GM23338 (cell line): ENCODE data around the gene GNAT1. TPM values are rescaled to one million over a fixed set of nuclear protein-coding genes. Genes with fewer than 3 reads are reported as not detected.

Source experiments
- ATAC-seq: fragments of 200-7000 bp; cut with Tn5 transposase; 3 replicates; pipeline ENCODE4 v1.9.1; 2020
- DNase-seq: peaks from one replicate; pipeline ENCODE4 v3.0.0-alpha.2; 2015; ENCODE audit warnings: low spot score
- H2AFZ ChIP-seq: fragments of 200-600 bp; sonication (generic); 2 replicates; pipeline ENCODE4 v1.8.0; 2016; ENCODE audit warnings: antibody characterized with exemption, mild to moderate bottlenecking, moderate library complexity
- H3F3A ChIP-seq: fragments of 200-600 bp; sonication (generic); replicated peaks from 2 replicates; pipeline ENCODE4 v1.8.0; 2017; ENCODE audit warnings: antibody characterized with exemption, mixed run types, low read depth
- H3K27ac ChIP-seq: fragments of 200-600 bp; sonication (generic); 2 replicates; pipeline ENCODE4 v1.6.1; 2016; ENCODE audit warnings: low read depth
- H3K27me3 ChIP-seq: fragments of 200-600 bp; sonication (generic); 2 replicates; pipeline ENCODE4 v1.8.0; 2016; ENCODE audit warnings: mild to moderate bottlenecking, mixed run types, moderate library complexity; ENCODE audit not compliant: insufficient read depth
- H3K36me3 ChIP-seq: fragments of 200-600 bp; sonication (generic); 2 replicates; pipeline ENCODE4 v1.8.0; 2016; ENCODE audit warnings: mild to moderate bottlenecking; ENCODE audit not compliant: insufficient read depth
- H3K4me1 ChIP-seq: fragments of 200-600 bp; sonication (generic); 2 replicates; pipeline ENCODE4 v1.8.0; 2016; ENCODE audit warnings: mild to moderate bottlenecking, moderate library complexity; ENCODE audit not compliant: insufficient read depth
- H3K4me2 ChIP-seq: fragments of 200-600 bp; sonication (generic); 2 replicates; pipeline ENCODE4 v1.7.1; 2017; ENCODE audit warnings: mixed run types
- H3K4me3 ChIP-seq: fragments of 200-600 bp; sonication (generic); 2 replicates; pipeline ENCODE4 v1.6.1; 2016; ENCODE audit warnings: mixed run types
- H3K79me2 ChIP-seq: fragments of 200-600 bp; sonication (generic); replicated peaks from 2 replicates; pipeline ENCODE4 v1.8.0; 2017; ENCODE audit warnings: mild to moderate bottlenecking; ENCODE audit not compliant: insufficient read depth
- H3K9me2 ChIP-seq: fragments of 200-600 bp; sonication (generic); 2 replicates; pipeline ENCODE4 v1.8.0; 2017; ENCODE audit not compliant: insufficient read depth
- H4K20me1 ChIP-seq: fragments of 200-600 bp; sonication (generic); replicated peaks from 2 replicates; pipeline ENCODE4 v1.8.0; 2017; ENCODE audit warnings: mild to moderate bottlenecking; ENCODE audit not compliant: insufficient read depth
- H3K27ac Mint-ChIP-seq: 2 replicates; pipeline ENCODE4 v1.8.0; 2020; ENCODE audit warnings: inconsistent platforms, mild to moderate bottlenecking, moderate library complexity, mixed read lengths
- H3K27me3 Mint-ChIP-seq: 3 replicates; pipeline ENCODE4 v1.8.0; 2022; ENCODE audit warnings: low read depth, mild to moderate bottlenecking, moderate library complexity, mixed read lengths, inconsistent platforms; ENCODE audit not compliant: insufficient read depth, poor library complexity
- H3K36me3 Mint-ChIP-seq: 3 replicates; pipeline ENCODE4 v1.8.0; 2021; ENCODE audit warnings: low read depth, mild to moderate bottlenecking, inconsistent platforms, moderate library complexity, mixed read lengths
- H3K4me1 Mint-ChIP-seq: 3 replicates; pipeline ENCODE4 v1.8.0; 2020; ENCODE audit warnings: mild to moderate bottlenecking, inconsistent platforms, mixed read lengths
- H3K4me3 Mint-ChIP-seq: 3 replicates; pipeline ENCODE4 v1.8.0; 2021; ENCODE audit warnings: moderate library complexity, mild to moderate bottlenecking, inconsistent platforms, mixed read lengths
- H3K9me3 Mint-ChIP-seq: 3 replicates; pipeline ENCODE4 v1.8.0; 2020; ENCODE audit warnings: moderate library complexity, mild to moderate bottlenecking, inconsistent platforms, mixed read lengths
- JUNB ChIP-seq: IDR thresholded peaks from one replicate; pipeline ENCODE4 v1.6.1; 2016; ENCODE audit warnings: antibody characterized with exemption; ENCODE audit not compliant: unreplicated experiment
- NANOG ChIP-seq: IDR thresholded peaks from 2 replicates; pipeline ENCODE4 v1.6.1; 2016; ENCODE audit warnings: antibody characterized with exemption, borderline replicate concordance
- ZNF114 ChIP-seq: fragments of 250-450 bp; sonication (Bioruptor Pico); IDR thresholded peaks from 2 replicates; pipeline ENCODE4 v1.5.0; 2020; ENCODE audit warnings: mild to moderate bottlenecking, moderate library complexity
- polyA plus RNA-seq: library from polyadenylated mRNA; unstranded; fragments of >200 nt; fragmentation: Nextera tagmentation; extraction: Ambion mirVana; gene quantifications from 2 replicates; pipeline ENCODE4 v1.2.1, GENCODE V29; 2016
- total RNA-seq: library from RNA; depleted of rRNA; stranded (reverse); fragments of >200 nt; shearing (Covaris generic); gene quantifications from 2 replicates; pipeline ENCODE4 v1.2.3, GENCODE V29; 2014
- TF ChIP-seq, protein P1 (sequence below): IDR thresholded peaks from one replicate; pipeline ENCODE4 v1.6.1; 2018; ENCODE audit warnings: antibody characterized with exemption; ENCODE audit not compliant: unreplicated experiment
- TF ChIP-seq, protein P2 (sequence below): fragments of 250-450 bp; sonication (Bioruptor Pico); IDR thresholded peaks from 2 replicates; pipeline ENCODE4 v1.5.0; 2020; ENCODE audit warnings: mild to moderate bottlenecking, moderate library complexity
- TF ChIP-seq, protein P3 (sequence below), 2 experiments: fragments of 200-600 bp in 1 of 2; sonication (generic) in 1 of 2; conservative IDR thresholded peaks; 2 replicates each; pipeline versions ENCODE4 v1.5.1 to v1.6.1; 2016 to 2017; ENCODE audit warnings: antibody characterized with exemption in 2 of 2, low read depth in 2 of 2, mild to moderate bottlenecking in 2 of 2, moderate library complexity in 1 of 2

Gene GNAT1
- total and polyA plus RNA-seq, 2 experiments from 2014 or later: not detected

DNA sequence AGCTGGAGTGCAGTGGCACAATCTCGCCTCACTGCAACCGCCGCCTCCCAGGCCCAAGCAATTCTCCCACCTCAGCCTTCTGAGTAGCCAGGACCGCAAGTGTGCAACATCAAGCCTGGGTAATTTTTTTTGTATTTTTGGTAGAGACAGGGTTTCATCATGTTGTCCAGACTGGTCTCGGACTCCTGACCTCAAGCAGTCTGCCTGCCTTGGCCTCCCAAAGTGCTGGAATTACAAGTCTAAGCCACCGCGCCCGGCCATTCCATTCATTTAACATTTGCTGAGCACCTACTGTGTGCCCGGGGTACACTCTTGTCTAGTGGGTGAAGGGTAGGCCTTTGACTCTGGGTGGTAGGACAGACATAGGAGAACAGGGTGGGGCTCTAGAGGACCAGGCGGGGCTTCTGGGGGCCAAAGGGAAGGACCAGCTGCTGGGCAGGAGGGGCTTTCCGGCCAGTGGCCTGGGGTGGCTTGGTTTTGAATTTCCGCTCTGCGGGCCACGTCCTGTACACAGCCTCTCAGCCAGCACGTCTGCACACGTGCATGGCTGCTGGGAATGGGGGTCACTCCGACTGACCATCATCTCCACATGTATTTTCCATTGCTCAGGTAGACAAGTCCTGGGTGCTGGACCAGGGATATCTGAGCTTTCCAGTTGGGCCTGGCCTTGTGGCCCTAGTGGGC, 16.1 kb downstream of the GNAT1 start:
- H3K4me1 ChIP-seq: no peaks in the 10 kb centered on the region
- DNase-seq: no peak
- no peak overlapping the region for H3K4me2 ChIP-seq
- peaks cover 21% of the 10 kb centered on the region for H3K27me3 Mint-ChIP-seq
- no peaks in the 10 kb centered on the region for H3K36me3 Mint-ChIP-seq
- H4K20me1 ChIP-seq: no peaks in the 10 kb centered on the region
- H3K27me3 ChIP-seq: peaks cover 29% of the 10 kb centered on the region
- TF ChIP-seq, protein P1, sequence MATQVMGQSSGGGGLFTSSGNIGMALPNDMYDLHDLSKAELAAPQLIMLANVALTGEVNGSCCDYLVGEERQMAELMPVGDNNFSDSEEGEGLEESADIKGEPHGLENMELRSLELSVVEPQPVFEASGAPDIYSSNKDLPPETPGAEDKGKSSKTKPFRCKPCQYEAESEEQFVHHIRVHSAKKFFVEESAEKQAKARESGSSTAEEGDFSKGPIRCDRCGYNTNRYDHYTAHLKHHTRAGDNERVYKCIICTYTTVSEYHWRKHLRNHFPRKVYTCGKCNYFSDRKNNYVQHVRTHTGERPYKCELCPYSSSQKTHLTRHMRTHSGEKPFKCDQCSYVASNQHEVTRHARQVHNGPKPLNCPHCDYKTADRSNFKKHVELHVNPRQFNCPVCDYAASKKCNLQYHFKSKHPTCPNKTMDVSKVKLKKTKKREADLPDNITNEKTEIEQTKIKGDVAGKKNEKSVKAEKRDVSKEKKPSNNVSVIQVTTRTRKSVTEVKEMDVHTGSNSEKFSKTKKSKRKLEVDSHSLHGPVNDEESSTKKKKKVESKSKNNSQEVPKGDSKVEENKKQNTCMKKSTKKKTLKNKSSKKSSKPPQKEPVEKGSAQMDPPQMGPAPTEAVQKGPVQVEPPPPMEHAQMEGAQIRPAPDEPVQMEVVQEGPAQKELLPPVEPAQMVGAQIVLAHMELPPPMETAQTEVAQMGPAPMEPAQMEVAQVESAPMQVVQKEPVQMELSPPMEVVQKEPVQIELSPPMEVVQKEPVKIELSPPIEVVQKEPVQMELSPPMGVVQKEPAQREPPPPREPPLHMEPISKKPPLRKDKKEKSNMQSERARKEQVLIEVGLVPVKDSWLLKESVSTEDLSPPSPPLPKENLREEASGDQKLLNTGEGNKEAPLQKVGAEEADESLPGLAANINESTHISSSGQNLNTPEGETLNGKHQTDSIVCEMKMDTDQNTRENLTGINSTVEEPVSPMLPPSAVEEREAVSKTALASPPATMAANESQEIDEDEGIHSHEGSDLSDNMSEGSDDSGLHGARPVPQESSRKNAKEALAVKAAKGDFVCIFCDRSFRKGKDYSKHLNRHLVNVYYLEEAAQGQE: no peak
- no peak for TF ChIP-seq NANOG
- TF ChIP-seq, protein P2, sequence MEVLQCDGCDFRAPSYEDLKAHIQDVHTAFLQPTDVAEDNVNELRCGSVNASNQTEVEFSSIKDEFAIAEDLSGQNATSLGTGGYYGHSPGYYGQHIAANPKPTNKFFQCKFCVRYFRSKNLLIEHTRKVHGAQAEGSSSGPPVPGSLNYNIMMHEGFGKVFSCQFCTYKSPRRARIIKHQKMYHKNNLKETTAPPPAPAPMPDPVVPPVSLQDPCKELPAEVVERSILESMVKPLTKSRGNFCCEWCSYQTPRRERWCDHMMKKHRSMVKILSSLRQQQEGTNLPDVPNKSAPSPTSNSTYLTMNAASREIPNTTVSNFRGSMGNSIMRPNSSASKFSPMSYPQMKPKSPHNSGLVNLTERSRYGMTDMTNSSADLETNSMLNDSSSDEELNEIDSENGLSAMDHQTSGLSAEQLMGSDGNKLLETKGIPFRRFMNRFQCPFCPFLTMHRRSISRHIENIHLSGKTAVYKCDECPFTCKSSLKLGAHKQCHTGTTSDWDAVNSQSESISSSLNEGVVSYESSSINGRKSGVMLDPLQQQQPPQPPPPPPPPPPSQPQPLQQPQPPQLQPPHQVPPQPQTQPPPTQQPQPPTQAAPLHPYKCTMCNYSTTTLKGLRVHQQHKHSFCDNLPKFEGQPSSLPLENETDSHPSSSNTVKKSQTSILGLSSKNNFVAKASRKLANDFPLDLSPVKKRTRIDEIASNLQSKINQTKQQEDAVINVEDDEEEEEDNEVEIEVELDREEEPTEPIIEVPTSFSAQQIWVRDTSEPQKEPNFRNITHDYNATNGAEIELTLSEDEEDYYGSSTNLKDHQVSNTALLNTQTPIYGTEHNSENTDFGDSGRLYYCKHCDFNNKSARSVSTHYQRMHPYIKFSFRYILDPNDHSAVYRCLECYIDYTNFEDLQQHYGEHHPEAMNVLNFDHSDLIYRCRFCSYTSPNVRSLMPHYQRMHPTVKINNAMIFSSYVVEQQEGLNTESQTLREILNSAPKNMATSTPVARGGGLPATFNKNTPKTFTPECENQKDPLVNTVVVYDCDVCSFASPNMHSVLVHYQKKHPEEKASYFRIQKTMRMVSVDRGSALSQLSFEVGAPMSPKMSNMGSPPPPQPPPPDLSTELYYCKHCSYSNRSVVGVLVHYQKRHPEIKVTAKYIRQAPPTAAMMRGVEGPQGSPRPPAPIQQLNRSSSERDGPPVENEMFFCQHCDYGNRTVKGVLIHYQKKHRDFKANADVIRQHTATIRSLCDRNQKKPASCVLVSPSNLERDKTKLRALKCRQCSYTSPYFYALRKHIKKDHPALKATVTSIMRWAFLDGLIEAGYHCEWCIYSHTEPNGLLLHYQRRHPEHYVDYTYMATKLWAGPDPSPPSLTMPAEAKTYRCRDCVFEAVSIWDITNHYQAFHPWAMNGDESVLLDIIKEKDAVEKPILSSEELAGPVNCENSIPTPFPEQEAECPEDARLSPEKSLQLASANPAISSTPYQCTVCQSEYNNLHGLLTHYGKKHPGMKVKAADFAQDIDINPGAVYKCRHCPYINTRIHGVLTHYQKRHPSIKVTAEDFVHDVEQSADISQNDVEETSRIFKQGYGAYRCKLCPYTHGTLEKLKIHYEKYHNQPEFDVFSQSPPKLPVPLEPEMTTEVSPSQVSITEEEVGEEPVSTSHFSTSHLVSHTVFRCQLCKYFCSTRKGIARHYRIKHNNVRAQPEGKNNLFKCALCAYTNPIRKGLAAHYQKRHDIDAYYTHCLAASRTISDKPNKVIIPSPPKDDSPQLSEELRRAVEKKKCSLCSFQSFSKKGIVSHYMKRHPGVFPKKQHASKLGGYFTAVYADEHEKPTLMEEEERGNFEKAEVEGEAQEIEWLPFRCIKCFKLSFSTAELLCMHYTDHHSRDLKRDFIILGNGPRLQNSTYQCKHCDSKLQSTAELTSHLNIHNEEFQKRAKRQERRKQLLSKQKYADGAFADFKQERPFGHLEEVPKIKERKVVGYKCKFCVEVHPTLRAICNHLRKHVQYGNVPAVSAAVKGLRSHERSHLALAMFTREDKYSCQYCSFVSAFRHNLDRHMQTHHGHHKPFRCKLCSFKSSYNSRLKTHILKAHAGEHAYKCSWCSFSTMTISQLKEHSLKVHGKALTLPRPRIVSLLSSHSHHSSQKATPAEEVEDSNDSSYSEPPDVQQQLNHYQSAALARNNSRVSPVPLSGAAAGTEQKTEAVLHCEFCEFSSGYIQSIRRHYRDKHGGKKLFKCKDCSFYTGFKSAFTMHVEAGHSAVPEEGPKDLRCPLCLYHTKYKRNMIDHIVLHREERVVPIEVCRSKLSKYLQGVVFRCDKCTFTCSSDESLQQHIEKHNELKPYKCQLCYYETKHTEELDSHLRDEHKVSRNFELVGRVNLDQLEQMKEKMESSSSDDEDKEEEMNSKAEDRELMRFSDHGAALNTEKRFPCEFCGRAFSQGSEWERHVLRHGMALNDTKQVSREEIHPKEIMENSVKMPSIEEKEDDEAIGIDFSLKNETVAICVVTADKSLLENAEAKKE (CRISPR knock-in tag): no peak
- TF ChIP-seq ZNF114 (CRISPR knock-in tag): no peak
- TF ChIP-seq, protein P3, sequence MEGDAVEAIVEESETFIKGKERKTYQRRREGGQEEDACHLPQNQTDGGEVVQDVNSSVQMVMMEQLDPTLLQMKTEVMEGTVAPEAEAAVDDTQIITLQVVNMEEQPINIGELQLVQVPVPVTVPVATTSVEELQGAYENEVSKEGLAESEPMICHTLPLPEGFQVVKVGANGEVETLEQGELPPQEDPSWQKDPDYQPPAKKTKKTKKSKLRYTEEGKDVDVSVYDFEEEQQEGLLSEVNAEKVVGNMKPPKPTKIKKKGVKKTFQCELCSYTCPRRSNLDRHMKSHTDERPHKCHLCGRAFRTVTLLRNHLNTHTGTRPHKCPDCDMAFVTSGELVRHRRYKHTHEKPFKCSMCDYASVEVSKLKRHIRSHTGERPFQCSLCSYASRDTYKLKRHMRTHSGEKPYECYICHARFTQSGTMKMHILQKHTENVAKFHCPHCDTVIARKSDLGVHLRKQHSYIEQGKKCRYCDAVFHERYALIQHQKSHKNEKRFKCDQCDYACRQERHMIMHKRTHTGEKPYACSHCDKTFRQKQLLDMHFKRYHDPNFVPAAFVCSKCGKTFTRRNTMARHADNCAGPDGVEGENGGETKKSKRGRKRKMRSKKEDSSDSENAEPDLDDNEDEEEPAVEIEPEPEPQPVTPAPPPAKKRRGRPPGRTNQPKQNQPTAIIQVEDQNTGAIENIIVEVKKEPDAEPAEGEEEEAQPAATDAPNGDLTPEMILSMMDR (conservative IDR thresholded peaks at IDR 0.05; ENCODE audit: low read depth in 2 of 2): no peak
- TF ChIP-seq JUNB: no peak
- H3K27ac ChIP-seq: no peak overlapping the region
- no peak overlapping the region for H3K4me3 Mint-ChIP-seq
- no peaks in the 10 kb centered on the region for H3K9me2 ChIP-seq
- H3K36me3 ChIP-seq: no peaks in the 10 kb centered on the region
- H3K79me2 ChIP-seq: no peaks in the 10 kb centered on the region
- H3K27ac Mint-ChIP-seq: no peak overlapping the region
- H3K9me3 Mint-ChIP-seq: no peaks in the 10 kb centered on the region
- no peak overlapping the region for H2AFZ ChIP-seq
- ATAC-seq: no peak
- H3K4me1 Mint-ChIP-seq: peaks cover 25% of the 10 kb centered on the region
- H3K4me3 ChIP-seq: no peak overlapping the region
- 0 out of 2 replicates have a peak, but pooled peaks cover 6% of the 10 kb centered on the region for H3F3A ChIP-seq
